Upper lobe of left lung (tissue), 4 donors: ENCODE measurements around the gene RETN.

Experiments used
- POLR2A ChIP-seq, 4 donors: fragments of 450-650 bp; IDR thresholded peaks; one replicate each; pipeline ENCODE4 v1.5.1; 2016 to 2017; ENCODE audit warnings: antibody characterized with exemption in 4 of 4, mild to moderate bottlenecking in 2 of 4
- POLR2AphosphoS5 ChIP-seq, 2 donors: sonication (generic); formaldehyde crosslinking; IDR thresholded peaks; one replicate each; pipeline ENCODE4 v1.5.1; 2017; ENCODE audit warnings: antibody characterized with exemption in 2 of 2
- TF ChIP-seq, protein P1 (sequence below), 6 experiments: fragments of 450-650 bp in 4 of 6; fragments of 200-600 bp in 2 of 6; sonication (generic) in 2 of 6; IDR thresholded peaks; one replicate each; pipeline ENCODE4 v1.5.1; 2016 to 2019; ENCODE audit warnings: antibody characterized with exemption in 6 of 6

DNA sequence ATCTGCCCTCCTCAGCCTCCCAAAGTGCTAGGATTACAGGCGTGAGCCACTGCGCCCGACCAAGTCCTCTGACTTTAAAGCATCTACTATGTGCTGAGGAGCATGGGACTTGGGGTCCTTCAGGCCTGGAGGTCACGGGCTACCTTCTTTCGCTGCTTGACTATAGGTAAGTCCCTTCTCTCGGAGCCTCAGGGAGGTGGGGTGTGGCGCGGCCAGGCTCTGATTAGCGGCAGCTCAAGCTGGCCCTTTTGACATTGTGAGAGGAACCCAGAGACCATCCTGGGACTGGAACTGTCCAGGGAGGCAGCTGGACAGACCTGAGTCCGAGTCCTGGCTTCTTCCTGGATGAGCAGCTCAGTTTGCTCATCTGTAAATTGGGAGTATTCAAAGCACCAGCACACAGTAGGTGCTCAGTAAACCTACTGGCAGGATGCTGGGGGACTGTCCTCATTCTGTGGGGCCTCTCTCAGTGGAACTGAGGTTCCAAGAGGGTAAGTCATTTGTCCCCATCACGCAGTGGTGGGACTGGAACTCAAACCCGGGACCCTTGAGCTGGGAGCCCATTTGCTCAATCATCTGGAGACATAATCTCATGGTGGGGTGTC lies 32.3 kb downstream of the RETN start:
- TF ChIP-seq POLR2AphosphoS5 (IDR thresholded peaks at IDR 0.05), result no peak
- TF ChIP-seq, protein P1, sequence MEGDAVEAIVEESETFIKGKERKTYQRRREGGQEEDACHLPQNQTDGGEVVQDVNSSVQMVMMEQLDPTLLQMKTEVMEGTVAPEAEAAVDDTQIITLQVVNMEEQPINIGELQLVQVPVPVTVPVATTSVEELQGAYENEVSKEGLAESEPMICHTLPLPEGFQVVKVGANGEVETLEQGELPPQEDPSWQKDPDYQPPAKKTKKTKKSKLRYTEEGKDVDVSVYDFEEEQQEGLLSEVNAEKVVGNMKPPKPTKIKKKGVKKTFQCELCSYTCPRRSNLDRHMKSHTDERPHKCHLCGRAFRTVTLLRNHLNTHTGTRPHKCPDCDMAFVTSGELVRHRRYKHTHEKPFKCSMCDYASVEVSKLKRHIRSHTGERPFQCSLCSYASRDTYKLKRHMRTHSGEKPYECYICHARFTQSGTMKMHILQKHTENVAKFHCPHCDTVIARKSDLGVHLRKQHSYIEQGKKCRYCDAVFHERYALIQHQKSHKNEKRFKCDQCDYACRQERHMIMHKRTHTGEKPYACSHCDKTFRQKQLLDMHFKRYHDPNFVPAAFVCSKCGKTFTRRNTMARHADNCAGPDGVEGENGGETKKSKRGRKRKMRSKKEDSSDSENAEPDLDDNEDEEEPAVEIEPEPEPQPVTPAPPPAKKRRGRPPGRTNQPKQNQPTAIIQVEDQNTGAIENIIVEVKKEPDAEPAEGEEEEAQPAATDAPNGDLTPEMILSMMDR (IDR thresholded peaks at IDR 0.05), result no peak
- no peak for TF ChIP-seq POLR2A (IDR thresholded peaks at IDR 0.05)
